Measurements from ENCODE around the gene CIB2. TPM values are rescaled to one million over a fixed set of nuclear protein-coding genes. Genes with fewer than 3 reads are reported as not detected.
A peak's percentile ranks its signal among the peaks of the same experiment; 100 is the strongest.

The CIB2 gene
- total RNA-seq, 1 experiment from 2014 or later: 5.8 TPM

DNA sequence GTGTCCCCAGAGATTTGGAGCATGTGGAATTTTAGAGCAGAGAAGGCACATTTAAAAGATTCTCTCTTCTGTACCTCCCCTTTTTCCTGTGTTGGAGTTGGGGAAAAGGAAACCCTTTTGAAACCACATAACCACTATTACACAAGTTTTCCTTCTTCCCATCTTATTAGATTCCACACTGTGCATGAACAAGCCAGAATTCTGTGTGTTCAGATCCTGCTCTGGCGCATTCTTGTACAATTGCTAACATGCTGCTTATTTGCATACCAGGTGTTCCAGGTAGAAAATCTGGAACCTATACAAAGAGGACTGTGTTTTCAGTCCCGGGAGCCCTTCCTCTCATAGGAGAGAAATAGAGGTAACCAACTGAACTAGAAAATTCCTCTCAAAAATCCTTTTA, 2.6 kb upstream of the CIB2 start:
- ChIA-PET POLR2A (ENCODE audit: unreplicated experiment) (no interaction called here), CTCF (no interaction called here)
- Histone ChIP-seq H3F3A (ENCODE audit: insufficient read depth, low read depth) (peaks cover 18% of the 10 kb centered on the region), H4K20me1 (ENCODE audit: insufficient read depth) (no peaks in the 10 kb centered on the region), H3K9me2 (ENCODE audit: insufficient read depth) (no peaks in the 10 kb centered on the region), H3K9me3 (ENCODE audit: insufficient read depth, low read depth) (no peaks in the 10 kb centered on the region), H3K79me2 (ENCODE audit: low read depth) (no peaks in the 10 kb centered on the region), H3K27me3 (ENCODE audit: insufficient read depth, low read depth) (no peaks in the 10 kb centered on the region), H3K4me1 (replicated peaks; ENCODE audit: insufficient read depth) (peaks cover 30% of the 10 kb centered on the region), H3K4me3 (no peak overlapping the region), H3K4me2 (peak overlapping the region; percentile 70), H3K36me3 (ENCODE audit: low read depth) (no peaks in the 10 kb centered on the region), H2AFZ (no peak overlapping the region), H3K27ac (peak overlapping the region; percentile 65)
- intact Hi-C loops (cut with micrococcal nuclease; ENCODE audit: unreplicated experiment): loop anchor here (1.0 to 5.0 kb wide), 3 partner anchors 16 to 64 kb away; partner anchors contain the start of gene IDH3A
- DNase-seq: peak; percentile 63 to 98
- no TSS peak for BruUV-seq (replicated peaks)
- TF ChIP-seq EZH2 (IDR thresholded peaks at IDR 0.05; ENCODE audit: low read depth): no peak
- no peak for TF ChIP-seq CTCF (conservative IDR thresholded peaks at IDR 0.05)

DNA sequence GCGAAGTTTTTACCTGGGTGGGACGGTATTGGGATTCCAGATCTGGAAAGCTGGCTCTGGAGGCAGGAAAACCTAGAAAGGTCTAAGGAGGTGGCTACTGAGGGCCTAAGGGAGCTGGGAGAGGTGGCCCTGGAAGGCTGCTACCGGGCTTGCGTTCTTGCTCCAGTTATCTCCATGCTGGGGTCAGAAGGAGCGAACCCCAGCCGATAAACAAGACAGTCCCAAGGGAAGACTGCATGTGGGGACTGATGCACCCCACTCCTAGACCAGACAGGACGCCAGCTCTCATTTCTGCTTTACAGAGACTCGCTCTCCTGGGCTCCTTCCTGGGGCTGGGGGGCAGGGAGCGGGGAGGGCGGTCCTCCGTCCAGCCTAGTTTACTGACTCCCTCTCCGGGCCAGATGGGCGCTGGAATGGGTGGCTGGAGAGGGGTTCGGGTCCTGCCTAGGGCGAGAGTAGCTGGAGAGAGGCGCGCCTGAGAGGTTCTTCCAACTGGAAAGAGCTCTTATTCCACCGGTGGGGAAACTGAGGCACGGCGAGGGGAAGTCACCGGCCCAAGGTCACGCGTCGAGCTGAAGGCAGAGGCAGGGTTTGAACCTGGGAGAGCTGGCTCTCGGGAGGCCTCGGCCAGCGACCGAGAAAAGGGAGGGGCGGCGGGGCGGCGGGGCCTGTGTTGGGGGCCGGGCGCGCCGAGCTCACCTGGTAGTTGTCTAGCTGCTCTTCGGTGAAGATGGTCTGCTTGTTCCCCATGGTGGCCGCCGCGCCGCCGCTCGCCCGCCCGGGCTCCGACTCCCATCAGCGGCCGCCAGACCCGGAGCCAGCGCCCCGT, 565 bp downstream of the CIB2 start:
- POLR2A ChIA-PET (ENCODE audit: unreplicated experiment): interaction anchor here (0.6 kb wide), 1 partner anchor 626 kb away, joined by 7 read pairs; no protein-coding TSS in a partner anchor
- Histone ChIP-seq H3K79me2 (ENCODE audit: low read depth) (no peaks in the 10 kb centered on the region), H3K9me2 (ENCODE audit: insufficient read depth) (no peaks in the 10 kb centered on the region), H3K4me3 (no peak overlapping the region), H3K27me3 (ENCODE audit: insufficient read depth, low read depth) (no peaks in the 10 kb centered on the region), H4K20me1 (ENCODE audit: insufficient read depth) (no peaks in the 10 kb centered on the region), H3K36me3 (ENCODE audit: low read depth) (no peaks in the 10 kb centered on the region), H3F3A (ENCODE audit: insufficient read depth, low read depth) (peaks cover 18% of the 10 kb centered on the region), H3K27ac (no peak overlapping the region), H3K4me1 (replicated peaks; ENCODE audit: insufficient read depth) (peaks cover 36% of the 10 kb centered on the region), H3K9me3 (ENCODE audit: insufficient read depth, low read depth) (no peaks in the 10 kb centered on the region), H2AFZ (no peak overlapping the region), H3K4me2 (no peak overlapping the region; the same call in 1 of the 2 replicates)
- TF ChIP-seq CTCF (conservative IDR thresholded peaks at IDR 0.05): no peak
- TF ChIP-seq EZH2 (IDR thresholded peaks at IDR 0.05; ENCODE audit: low read depth): no peak
- CTCF ChIA-PET: interaction anchor here (0.7 to 1.0 kb wide), 5 partner anchors 9 to 46 kb away, joined by 3 to 17 read pairs (median 4); no protein-coding TSS in a partner anchor
- BruUV-seq (replicated peaks): TSS peak; percentile 19
- DNase-seq: no peak
- intact Hi-C loops (cut with micrococcal nuclease; ENCODE audit: unreplicated experiment): loop anchor here (1.0 to 5.0 kb wide), 3 partner anchors 47 to 111 kb away; no protein-coding TSS in a partner anchor

- no peaks in the 10 kb centered on the region for H3K9me3 ChIP-seq (ENCODE audit: insufficient read depth, low read depth)
- H3K4me3 ChIP-seq: no peak overlapping the region
- DNase-seq: no peak
- H4K20me1 ChIP-seq (ENCODE audit: insufficient read depth): no peaks in the 10 kb centered on the region
- H3K36me3 ChIP-seq (ENCODE audit: low read depth): no peaks in the 10 kb centered on the region
- ChIA-PET POLR2A (ENCODE audit: unreplicated experiment) (interaction anchor here (0.6 kb wide), 1 partner anchor 9 kb away, joined by 3 read pairs; no protein-coding TSS in a partner anchor), CTCF (interaction anchor here (1.0 kb wide), 1 partner anchor 16 kb away, joined by 4 read pairs; no protein-coding TSS in a partner anchor)
- H3K27ac ChIP-seq: no peak overlapping the region
- H3K79me2 ChIP-seq (ENCODE audit: low read depth): no peaks in the 10 kb centered on the region
- H3K9me2 ChIP-seq (ENCODE audit: insufficient read depth): no peaks in the 10 kb centered on the region
- H3F3A ChIP-seq (ENCODE audit: insufficient read depth, low read depth): peaks cover 18% of the 10 kb centered on the region
- no peak overlapping the region for H3K4me2 ChIP-seq
- H2AFZ ChIP-seq: no peak overlapping the region
- intact Hi-C loops (cut with micrococcal nuclease; ENCODE audit: unreplicated experiment): loop anchor here (5.0 kb wide), 2 partner anchors 47 to 67 kb away; no protein-coding TSS in a partner anchor
- BruUV-seq (replicated peaks): no TSS peak
- H3K27me3 ChIP-seq (ENCODE audit: insufficient read depth, low read depth): no peaks in the 10 kb centered on the region
- TF ChIP-seq EZH2 (IDR thresholded peaks at IDR 0.05; ENCODE audit: low read depth) (no peak), CTCF (conservative IDR thresholded peaks at IDR 0.05) (no peak)
- H3K4me1 ChIP-seq (replicated peaks; ENCODE audit: insufficient read depth): peaks cover 36% of the 10 kb centered on the region
Observed at GRCh38 chr15:78129751-78130287, 1.4 kb downstream of the CIB2 start.

Data from PC-9 (cell line).